ENCODE data around the gene MBD3L3.
"Not testable (repeated sequence)": the region's sequence is repeated elsewhere in the genome, so short reads cannot be mapped to it uniquely, and the experiment has no call there.

MBD3L3 gene

GRCh38 chr19:7063764-7064418, 5.4 kb upstream of the MBD3L3 start:
- H3K4me3 ChIP-seq (ENCODE audit: control insufficient read depth, low read depth, low read length): no peak overlapping the region
- TF ChIP-seq CTCF (IDR thresholded peaks at IDR 0.05; ENCODE audit: control insufficient read depth, insufficient read depth, low read depth, low read length, missing control alignments): no peak
- no peak for DNase-seq (ENCODE audit: low read depth)

- no peak for TF ChIP-seq CTCF (IDR thresholded peaks at IDR 0.05; ENCODE audit: control insufficient read depth, insufficient read depth, low read depth, low read length, missing control alignments)
- no peak overlapping the region for H3K4me3 ChIP-seq (ENCODE audit: control insufficient read depth, low read depth, low read length)
- DNase-seq (ENCODE audit: low read depth): no peak
Measured at GRCh38 chr19:7063339-7063738, 4.9 kb upstream of the MBD3L3 start.

- not testable (repeated sequence) for H3K4me3 ChIP-seq (ENCODE audit: control insufficient read depth, low read depth, low read length); DNase-seq (ENCODE audit: low read depth)
Measured at GRCh38 chr19:7059977-7060376, 1.5 kb upstream of the MBD3L3 start.

- H3K4me3 ChIP-seq (ENCODE audit: control insufficient read depth, low read depth, low read length); DNase-seq (ENCODE audit: low read depth): not testable (repeated sequence)
Measured at GRCh38 chr19:7056371-7056770, 2.1 kb downstream of the MBD3L3 start.

- not testable (repeated sequence) for DNase-seq (ENCODE audit: low read depth); H3K4me3 ChIP-seq (ENCODE audit: control insufficient read depth, low read depth, low read length)
Measured at GRCh38 chr19:7055679-7056078, 2.8 kb downstream of the MBD3L3 start.

- DNase-seq (ENCODE audit: low read depth); H3K4me3 ChIP-seq (ENCODE audit: control insufficient read depth, low read depth, low read length): not testable (repeated sequence)
Measured at GRCh38 chr19:7054635-7055368, 3.7 kb downstream of the MBD3L3 start.

- not testable (repeated sequence) for DNase-seq (ENCODE audit: low read depth); H3K4me3 ChIP-seq (ENCODE audit: control insufficient read depth, low read depth, low read length)
Measured at GRCh38 chr19:7052896-7053295, 5.6 kb downstream of the MBD3L3 start.

GRCh38 chr19:7051421-7051820, 7.1 kb downstream of the MBD3L3 start:
- not testable (repeated sequence) for DNase-seq (ENCODE audit: low read depth)

GRCh38 chr19:7049021-7049420, 9.5 kb downstream of the MBD3L3 start, which contains the start of gene MBD3L2:
MBD3L2 (plus strand) TSS chr19:7049321; CDS start chr19:7049374, 53 bp downstream.
- DNase-seq (ENCODE audit: low read depth); H3K4me3 ChIP-seq (ENCODE audit: control insufficient read depth, low read depth, low read length): not testable (repeated sequence)

More at GRCh38 chr19:7051421-7051820, 7.1 kb downstream of the MBD3L3 start:
- H3K4me3 ChIP-seq (ENCODE audit: control insufficient read depth, low read depth, low read length): not testable (repeated sequence)

GRCh38 chr19:7041563-7041962, 16.9 kb downstream of the MBD3L3 start:
- not testable (repeated sequence) for DNase-seq (ENCODE audit: low read depth)

GRCh38 chr19:7040079-7040478, 18.4 kb downstream of the MBD3L3 start, which contains the start of gene MBD3L4:
MBD3L4 (minus strand) TSS chr19:7040179; CDS start chr19:7040144, 35 bp downstream.
- not testable (repeated sequence) for H3K4me3 ChIP-seq (ENCODE audit: control insufficient read depth, low read depth, low read length); DNase-seq (ENCODE audit: low read depth)

More at GRCh38 chr19:7041563-7041962, 16.9 kb downstream of the MBD3L3 start:
- not testable (repeated sequence) for H3K4me3 ChIP-seq (ENCODE audit: control insufficient read depth, low read depth, low read length)

- not testable (repeated sequence) for DNase-seq (ENCODE audit: low read depth); H3K4me3 ChIP-seq (ENCODE audit: control insufficient read depth, low read depth, low read length)
Measured at GRCh38 chr19:7030278-7030677, 28.2 kb downstream of the MBD3L3 start, which contains the start of gene MBD3L5. MBD3L5 (plus strand) TSS chr19:7030578; CDS start chr19:7030612, 34 bp downstream.

GRCh38 chr19:7028790-7029189, 29.7 kb downstream of the MBD3L3 start:
- H3K4me3 ChIP-seq (ENCODE audit: control insufficient read depth, low read depth, low read length); DNase-seq (ENCODE audit: low read depth): not testable (repeated sequence)

- not testable (repeated sequence) for DNase-seq (ENCODE audit: low read depth)
Measured at GRCh38 chr19:7021331-7021730, 37.1 kb downstream of the MBD3L3 start, which contains the start of gene MBD3L2B. MBD3L2B (minus strand) TSS chr19:7021431; CDS start chr19:7021397, 34 bp downstream.

More at GRCh38 chr19:7021331-7021730, 37.1 kb downstream of the MBD3L3 start, which contains the start of gene MBD3L2B:
- H3K4me3 ChIP-seq (ENCODE audit: control insufficient read depth, low read depth, low read length): not testable (repeated sequence)
